Measurements from ENCODE around the gene PDXK.
A peak's percentile ranks its signal among the peaks of the same experiment; 100 is the strongest.

PDXK gene

DNA sequence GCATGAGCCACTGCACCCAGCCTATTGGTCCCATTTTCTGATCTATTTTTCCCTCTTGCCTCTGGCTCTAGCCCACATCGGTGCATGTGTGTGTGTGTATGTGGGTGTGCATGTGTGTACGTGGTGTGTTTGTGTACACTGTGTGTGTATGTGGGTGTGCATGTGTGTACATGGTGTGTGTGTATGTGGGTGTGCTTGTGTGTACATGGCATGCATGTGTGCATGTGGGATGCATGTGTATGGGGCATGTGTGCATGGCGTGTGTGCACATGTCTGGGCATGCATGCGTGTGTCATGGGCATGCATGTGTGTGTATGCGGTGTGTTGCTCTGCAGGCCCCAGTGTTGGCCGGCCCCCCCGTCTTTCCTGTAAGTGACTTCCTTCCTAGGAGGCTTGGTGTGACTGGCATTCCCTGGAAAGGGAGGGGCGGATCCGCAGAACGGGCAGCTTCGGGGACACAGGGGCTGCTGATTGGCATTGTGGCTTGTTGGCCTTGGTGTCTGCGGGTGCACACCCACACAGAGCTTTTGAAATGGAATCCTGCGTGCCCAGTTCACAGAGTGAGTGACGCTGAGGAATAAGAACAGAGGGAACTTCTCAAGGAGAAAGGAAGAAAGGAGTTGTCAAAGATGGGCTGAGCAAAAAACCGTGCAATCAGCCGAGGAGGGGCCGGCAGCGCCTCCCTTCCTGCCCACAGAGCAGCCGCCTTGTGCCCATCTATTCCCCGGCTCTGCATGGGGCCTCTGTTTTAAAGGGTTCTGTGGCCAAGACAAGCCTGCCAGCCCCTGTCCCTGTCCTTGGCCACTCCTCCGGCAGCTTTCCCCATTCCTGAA is 8.0 kb downstream of the PDXK start:
- DNase-seq = no peak

DNA sequence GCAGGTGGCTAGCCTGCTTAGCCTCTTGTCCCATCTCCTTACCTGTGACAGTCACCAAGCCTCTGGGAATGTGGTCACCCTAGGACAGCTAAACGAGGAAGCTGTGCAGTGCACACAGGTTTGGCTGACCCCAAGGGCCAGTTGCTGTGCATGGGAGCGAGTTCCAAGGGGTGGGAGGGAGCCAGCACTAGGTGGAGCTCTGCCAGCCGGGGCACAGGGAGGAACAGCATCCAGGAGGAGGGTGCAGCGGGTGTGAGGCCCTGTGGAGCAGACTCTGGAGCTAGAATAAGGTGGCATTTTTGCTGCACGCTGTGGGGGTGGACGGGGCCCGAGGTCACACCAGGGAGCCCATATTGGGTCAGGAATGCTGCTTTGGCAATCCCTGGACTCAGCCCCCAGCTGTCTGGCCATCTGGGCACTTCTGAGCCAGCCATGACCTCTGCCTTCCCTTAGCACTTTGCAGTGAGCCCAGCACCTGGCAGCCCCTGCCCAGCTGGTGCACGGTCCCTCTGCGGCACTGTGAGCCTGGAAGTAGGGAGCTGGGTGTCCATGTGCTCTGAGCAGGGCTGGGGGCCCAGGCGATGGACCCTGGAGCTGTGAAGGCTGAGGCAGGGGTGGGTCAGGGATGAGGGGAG is 8.7 kb downstream of the PDXK start:
- no peak for DNase-seq

DNA sequence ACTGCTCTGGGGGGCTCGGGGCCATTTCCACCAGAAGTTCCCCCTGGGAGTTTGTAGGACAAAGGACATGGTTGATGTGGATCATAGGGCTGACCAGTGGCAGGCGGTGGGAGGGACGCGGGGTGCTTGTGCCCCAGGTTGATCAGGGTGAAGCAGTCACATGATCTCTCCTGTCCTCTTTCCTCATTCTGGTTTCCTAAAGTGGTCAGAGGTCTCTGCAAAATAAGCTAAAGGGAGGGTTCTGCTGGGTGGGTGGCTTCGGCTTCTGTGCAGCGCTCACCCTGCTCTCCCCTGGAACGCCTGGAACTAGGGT is 9.2 kb downstream of the PDXK start:
- no peak for DNase-seq

DNA sequence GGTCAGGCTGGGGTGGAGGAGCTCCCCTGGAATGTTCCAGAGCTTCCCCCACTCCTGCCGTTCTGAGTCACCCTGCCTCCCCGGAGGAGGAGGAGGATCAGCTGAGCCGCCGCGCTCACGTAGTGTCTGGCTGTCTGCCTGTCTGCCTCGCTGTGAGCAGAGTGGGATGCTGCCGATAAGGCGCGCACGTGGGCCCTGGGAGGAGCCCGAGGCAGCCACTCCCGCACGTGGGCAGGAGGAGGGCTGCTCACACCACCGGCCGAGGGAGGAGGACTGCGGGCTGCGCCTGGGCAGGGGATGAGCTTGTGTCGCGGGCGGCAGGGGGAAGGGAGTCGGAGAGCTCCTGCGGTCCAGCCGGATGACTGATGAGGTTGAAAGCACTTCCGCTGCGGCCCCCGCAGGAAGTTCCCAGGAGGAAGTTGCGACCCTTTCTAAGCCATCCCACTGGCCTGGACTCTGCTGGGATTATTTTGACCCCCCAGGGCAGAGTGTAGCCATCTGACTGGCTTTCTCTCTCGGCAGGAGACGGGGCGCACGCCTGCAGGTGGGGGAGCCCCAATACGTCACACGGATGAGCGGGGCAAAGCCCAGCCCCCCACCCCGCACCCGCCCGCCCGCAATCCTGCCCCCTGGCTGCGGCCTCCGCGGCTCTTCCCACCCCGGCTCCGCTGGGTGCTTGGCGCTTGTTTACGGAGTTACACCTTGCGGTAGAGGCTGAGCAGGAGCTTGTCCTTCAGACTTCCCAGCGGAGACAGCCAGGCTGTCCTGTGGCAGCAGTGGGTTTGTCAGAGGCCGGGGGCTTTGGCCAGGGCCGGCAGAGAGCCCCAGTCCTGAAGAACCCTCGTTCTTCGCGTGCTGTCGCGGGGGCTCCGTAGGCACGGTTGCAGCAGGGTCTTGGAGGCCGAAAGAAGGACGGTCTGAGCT is 9.8 kb downstream of the PDXK start:
- peak; percentile 31 for DNase-seq

DNA sequence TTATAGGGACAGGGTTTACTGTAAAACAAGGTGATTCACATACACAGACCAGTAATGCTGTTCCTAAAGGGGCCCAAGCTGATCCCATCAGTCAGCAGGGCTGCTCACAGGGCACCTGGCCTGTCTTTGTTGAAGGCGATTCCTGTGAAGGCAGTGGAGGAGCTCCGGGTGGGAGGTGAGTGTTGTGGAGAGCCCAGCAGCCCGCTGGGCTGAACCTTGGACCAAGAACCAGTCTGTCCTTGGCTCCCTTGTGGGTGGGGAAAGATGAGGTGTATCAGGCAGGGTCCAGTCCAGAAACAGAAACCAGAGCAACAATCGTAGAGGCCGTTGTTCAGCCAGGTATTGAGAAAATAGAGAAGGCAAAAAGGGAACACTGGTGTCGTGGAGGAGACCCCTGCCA is 12.5 kb downstream of the PDXK start:
- no peak for DNase-seq

DNA sequence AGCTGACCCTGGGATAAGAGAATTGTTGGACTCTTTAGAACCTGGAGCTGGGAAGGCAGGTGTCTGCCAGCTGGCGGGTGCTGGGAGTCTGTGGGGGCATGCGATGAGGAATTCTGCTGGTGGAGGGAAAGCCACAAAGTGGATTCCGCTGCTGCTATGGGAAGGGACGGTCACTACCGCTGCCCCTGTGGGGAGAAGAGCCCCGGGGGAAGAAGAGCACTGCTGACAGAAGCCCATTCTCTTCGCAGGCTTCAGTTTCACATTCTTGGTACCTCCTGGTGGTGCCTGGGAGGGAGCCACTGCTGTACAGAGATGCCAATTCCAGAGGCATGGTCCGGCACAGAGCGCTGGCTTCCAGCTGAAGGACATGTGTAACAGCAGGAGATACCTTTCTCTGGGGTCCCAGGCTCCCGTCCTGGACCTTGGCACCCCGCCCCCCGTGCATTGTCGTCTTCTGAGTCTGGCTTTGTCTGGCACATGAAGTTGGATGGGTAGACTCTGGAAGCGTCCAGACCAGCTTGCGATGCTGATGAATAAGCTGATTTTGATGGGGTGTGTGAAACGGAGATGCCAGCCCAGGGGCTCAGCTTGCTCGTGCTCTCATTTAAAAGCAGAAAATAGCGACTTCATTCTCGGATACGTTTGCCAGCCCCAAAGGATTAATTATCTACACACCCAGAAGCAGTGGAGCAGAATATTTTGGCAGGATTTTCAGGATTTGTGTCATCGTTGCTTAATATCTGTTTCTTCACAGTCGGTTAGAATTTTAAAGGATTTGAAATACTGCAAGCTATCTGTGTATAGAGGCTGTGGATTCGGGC is 13.2 kb downstream of the PDXK start:
- DNase-seq = no peak

DNA sequence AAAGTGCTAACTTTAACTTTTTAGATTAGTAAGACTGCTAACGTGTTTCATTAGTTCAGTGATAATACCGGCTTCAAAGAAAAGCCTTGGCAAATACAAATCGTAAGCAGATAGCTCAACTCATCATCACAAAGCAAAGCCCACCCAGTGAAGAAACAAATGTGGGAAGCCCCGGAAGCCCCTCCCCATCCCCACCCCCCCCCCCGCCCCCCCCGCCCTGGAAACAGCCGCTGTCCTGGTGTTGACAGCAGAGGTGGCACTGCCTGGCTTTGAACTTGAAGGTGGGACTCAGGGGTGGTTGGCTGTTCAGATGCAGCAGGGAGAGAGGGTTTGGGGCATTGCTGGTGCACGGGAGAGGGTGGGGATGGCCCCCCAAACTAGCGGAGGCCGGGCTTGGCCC is 14.1 kb downstream of the PDXK start:
- DNase-seq = no peak

DNA sequence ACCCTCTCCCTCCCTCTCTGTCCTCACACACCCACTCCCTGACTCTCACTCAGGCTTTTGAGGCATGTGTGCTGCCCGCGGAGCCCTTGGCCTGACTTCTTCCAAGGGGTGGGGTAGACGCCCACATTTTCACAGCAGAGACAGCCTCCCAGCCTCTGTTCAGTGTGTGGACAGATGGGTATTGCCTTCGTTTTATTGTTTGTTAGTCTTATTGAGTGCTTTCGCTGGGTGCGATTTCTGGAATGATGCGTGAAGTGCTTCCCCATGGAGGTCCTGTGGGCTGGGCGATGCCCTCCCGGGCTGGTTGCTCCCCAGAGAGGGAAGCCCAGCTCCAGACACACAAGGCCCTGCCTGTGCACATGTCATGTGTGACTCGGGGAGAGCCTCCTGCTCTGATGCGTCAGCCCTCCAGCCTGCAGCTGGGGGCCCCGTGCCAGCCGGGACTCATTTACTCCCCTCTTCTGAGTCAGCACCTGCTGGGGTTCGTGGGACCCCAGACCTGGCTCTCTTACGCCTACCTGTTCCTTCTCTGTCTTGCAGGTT is 14.7 kb downstream of the PDXK start:
- DNase-seq = no peak

DNA sequence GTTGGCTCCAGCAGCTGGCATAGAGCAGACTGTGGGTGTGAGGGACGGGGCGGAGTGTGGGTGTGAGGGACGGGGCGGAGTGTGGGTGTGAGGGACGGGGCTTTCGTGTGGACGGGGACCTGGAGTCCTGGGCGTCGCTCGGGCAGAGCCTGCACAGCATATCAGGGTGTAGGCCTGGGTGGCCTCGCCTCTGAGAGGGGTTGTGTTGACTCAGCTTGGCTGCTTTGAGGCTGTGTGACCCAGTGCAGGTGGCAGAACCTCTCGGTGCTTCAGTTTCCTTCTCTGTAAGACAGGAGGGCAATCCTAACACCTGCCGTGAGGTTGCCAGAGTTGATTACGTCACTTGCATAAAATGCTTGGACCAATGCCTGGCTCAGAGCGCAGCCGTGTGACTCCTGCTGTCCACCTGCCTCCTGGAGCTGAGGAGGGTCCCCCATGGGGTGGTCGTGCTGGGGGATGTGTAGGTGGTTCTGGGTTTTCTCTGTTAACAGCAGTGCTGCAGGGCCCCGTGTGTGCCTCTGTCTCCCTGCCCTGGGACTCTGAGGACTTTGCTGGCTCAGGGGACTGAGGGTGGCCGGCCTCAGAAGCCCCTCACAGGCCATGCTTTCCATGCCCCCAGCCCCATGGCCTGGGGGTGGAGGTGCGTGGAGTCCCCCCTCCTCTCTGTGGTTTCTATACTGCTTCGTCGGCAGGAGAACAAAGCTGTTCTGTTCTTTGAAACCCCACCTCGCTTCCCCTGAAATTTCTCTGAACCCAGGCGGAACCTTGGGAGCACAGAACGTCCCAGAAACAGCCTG is 15.4 kb downstream of the PDXK start:
- DNase-seq = no peak

DNA sequence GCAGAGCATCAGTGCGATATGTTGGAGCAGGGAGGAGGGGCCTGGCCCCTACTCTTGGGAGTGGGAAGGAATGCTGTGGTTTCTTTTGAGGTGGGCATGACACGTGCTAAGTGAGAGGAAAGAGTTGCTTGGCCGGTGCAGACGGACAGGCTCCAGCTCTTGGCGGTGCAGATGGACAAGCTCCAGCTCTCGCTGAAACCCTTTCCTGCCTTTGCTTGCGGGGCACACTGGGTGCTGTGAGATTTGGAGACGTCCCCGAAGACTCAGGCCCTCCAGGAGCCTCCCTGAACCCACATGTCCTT is 15.9 kb downstream of the PDXK start:
- no peak for DNase-seq

DNA sequence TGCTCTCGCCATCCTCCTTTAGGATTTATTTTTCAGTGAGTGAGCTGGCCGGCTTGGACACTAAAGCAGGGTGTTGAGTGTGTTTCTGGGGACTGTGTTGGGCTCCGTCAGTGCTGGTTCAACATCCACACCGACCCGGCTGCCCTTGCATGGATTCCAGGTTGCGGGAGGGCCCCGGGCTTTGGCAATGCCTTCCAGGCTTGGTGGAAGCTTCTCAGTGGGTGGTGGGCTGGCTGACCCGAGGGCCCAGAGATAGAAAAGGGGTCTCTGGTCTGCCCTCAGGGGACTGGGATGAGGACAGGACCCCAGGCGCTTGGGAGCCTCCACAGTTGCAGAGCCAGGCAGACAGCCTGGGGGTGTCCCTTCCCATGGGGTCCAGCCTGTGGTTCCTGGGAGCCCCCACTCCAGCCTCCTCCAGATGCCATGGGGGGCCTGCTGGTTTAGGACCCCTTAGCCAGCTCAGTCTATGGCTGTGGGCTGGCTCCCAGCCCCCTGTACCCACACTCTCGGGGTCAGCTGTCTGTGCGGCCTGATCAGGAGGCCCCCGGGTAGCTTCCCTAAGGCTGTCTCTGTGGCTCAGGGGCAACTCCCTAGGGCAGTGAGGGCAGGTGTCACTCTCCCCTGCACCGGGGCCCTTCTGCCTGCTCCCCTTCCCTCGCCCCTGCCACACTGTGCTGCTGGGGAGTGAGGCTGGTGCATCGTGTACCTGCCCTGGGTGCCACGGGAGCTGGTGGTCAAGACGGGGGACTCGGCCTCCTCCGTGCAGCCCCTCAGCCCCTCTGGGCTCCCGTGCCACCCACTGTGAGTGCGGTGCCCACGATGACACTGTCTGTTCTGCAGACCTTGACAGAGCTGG is 16.5 kb downstream of the PDXK start:
- DNase-seq = no peak

DNA sequence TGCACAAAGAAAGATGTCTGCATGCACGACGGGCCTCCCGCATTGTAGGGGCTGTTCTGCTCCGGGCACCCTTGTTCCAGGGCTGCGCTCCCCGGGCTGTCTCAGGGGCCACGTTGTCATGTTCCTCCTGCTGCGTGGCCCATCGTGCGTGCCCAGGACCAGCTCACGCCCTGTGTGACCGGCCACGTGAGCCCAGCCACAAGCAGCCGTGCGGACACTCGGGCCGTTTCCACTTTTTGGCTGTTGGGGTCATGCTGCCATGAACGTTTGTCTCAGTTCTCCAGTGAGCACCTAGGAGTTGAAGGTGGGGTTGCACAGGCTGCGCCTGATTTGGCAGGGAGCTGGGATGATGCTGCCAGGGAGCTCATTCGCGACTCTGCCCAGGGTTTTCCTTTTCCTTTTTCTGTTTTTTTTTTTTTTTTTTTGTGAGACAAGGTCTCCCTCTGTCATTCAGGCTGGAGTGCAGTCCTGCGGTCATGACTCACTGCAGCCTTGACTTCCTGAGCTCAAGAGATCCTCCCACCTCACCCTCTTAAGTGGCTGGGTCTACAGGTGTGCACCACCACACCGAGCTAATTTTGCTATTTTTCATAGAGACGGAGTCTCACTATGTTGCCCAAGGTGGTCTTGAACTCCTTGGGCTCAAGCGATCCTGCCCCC is 17.4 kb downstream of the PDXK start:
- no peak for DNase-seq

DNA sequence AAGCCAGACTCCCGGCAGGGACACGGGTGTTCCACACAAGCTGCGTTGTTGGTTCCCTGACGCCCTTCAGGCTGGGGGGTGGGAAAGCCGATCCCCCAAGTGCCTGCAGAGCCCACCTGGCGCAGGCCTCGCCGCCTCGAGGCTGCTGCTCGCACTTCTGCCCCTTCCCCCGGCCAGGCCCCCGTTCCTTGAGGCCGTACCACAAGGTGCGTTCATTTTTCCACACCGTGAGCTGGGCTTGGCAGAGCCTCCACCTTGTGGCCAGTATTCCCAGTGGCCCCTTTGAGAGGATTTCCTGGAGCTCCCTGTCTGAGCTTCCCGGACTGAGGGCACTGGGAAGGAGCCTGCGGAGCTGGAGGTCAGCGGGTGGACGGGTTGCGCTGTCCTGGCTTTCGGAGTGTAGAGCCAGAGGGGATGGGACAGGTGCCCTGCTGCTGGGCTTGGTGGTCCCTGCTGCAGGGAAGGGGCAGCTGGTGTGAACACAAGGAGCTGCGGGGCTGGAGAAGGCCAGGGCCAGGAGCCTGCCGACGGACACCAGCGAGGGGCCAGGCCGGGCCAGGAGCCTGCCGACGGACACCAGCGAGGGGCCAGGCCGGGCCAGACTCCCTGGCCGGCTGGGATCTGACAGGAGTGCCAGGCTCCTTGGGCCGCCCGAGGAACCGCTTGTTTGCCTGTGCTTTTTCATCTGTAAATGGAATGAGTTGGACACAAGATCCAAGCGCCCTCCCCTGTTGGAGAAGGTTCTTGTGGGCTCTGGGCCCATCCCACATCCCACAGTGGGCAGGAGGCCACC is 18.4 kb downstream of the PDXK start:
- DNase-seq = no peak

DNA sequence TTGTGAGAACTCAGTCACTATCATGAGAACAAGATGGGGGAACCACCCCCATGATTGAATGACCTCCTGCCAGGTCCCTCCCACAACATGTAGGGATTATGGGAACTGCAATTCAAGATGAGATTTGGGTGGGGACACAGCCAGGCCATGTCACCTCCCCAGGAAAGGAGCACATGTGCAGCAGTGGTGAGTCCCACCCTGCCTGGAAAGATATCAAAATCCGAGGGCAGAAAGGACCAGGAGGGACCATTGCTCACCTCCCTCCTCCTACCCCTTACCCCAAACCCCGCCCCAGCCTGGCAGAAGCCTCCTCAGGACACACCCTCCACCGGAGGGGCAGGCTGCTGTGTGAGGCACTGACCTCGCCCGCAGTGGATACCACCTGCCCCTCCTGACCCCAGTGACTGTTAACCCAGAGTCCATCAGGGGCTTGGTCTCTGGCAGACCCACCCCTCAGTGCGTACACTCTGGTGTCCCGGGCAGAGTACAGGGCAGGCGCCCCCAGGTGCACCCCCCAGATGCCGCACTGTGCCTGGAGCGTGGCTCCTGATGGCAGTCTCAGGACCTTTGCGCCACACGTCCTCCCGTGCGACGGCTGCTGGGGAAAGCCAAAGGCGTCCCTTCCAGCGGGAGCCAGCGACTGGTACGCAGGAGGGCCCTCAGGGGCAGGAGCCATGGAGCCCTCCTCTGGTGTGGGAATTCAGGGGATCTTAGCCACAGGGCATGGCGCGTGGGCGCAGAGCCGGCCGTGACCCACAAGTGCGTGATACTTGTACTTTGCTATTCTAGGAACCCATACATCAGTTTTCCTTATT is 20.9 kb downstream of the PDXK start:
- DNase-seq = no peak

DNA sequence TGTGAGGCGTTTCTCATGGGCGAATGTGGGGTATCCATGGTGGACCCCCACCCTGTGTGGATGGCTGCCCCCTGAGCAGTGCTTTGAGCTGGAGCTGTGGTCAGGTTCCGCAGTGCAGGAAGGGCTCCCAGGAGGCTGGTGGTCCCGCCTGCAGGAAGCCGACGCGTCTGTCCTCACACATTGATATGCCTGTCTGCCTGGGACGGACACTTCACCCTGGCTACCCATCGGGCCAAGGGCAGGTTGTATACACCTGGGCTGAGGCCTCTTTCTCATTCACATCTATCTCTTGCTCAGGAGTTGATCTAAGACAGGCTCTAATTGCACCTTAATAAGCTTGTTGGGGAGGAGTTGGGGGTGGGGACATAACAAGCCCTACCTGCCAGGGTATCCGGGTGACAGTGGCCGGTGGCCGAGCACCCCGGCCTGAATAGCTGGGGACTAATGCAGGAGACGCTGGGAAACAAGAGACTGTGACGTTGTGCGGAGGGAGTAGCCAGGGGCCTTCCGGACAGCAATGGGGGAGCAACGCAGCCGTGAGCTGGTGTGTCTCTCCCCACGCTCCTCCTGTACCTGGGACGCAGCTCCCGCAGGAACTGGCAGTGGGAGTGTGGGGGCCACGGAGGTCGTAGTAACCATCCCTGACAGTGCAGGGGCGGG is 21.7 kb downstream of the PDXK start:
- no peak for DNase-seq

DNA sequence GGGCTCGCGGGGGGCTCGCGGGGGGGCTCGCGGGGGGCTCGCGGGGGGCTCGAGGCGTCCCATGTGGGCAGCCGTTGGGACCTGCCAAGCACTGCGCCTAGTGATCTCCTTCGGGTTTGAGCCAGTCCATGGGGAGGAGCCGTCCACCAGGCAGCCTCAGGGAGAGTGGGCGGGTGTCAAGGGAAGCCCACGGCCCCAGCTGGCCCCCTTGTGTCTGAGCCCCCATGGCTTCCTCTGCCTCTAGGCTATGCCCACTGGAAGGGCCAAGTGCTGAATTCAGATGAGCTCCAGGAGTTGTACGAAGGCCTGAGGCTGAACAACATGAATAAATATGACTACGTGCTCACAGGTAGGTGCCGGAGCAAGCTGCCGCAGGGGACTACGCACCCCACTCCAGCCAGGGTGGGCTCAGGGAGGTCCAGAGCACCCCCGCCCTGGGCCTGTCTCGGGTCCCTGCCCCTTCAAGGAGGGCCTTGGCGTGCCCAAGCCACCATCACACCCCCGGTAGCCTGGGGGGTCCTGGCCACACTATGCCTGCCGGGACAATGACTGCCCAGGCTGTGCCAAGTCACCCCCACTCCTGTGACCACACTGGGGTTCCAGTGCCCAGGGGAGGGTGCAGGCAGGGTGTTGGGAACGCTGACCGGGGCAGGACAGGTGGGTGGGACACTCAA is 22.6 kb downstream of the PDXK start:
- no peak for DNase-seq

DNA sequence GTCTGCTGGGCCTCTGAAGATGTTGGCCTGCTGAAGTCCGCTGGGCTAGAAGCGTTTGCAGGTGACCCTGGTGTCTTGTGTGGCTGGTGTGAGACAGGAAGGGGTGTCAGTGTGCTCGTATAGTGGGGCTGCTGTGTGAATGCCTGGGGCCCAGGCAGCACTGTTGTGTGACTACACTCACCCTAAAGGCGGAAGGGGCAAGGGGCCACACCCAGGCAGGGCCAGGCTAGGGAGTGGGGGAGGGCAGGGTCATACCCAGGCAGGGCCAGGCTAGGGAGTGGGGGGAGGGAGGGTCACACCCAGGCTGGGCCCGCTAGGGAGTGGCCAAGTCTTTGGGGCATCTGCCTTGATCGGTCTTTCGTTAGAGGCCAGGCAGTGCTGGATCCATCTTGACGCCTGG is 25.0 kb downstream of the PDXK start:
- no peak for DNase-seq

DNA sequence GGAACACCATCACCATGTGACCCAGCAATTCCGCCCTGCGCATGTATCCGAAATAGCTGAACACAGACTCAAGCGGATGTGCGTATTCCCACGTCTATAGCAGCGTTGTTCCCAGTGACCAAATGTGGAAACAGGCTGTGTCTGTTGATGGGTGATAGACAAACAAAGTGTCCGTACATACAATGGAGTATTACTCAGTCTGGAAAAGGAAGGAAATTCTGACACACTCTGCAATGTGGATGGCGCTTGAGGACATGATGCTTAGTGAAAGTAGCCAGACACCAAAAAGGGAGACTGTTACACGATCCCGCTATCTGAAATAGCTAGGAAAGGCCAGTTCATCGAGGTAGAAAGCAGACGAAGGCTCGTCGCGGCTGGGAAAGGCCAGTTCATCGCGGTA is 25.8 kb downstream of the PDXK start:
- DNase-seq = no peak

All from NCI-H748 treated with DMSO at 0.1 percent for 48 hours (cell line).